ENCODE measurements around the gene DLG2. TPM values are rescaled to one million over a fixed set of nuclear protein-coding genes. Genes with fewer than 3 reads are reported as not detected.
"Not testable (repeated sequence)": the region's sequence is repeated elsewhere in the genome, so short reads cannot be mapped to it uniquely, and the experiment has no call there.

DLG2 gene
- total RNA-seq, 4 donors from 2014 or later, result 7.3 to 14.1 (median 11.1) TPM

DNA sequence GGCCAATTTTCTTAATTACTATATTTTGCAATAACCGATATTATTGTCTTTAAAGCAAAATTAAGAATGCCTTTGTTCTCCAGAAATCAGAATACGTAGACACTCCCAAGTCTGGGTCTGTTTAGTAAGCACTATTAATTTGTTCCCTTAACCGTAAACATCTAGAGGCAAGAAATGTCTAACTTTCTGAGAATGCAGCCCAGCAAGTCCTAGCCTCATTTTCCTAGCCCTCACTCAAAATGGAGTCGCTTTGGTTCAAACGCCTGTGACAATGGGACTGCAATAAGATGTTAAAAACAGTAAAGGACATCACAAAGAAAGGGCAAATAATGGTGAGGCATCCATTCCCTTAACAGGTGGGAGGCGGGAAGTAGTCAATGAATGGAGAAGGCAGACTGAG, 280.7 kb downstream of the DLG2 start:
- no peaks in the 10 kb centered on the region for H3K36me3 ChIP-seq
- WGBS, result 96% methylated on average over 6 of the region's 6 CpGs
- no peak for DNase-seq (ENCODE audit: extremely low spot score)
- no peaks in the 10 kb centered on the region for H3K4me1 ChIP-seq
- no peaks in the 10 kb centered on the region for H3K27me3 ChIP-seq
- H3K9me3 ChIP-seq, result peaks cover 0 to 4% (median 2%) of the 10 kb centered on the region in 4 donors
- no peak overlapping the region for H3K27ac ChIP-seq (replicated peaks in 1 of 4)
- no peak overlapping the region for H3K4me3 ChIP-seq
- intact Hi-C loops (cut with DNase I), result no loop called here
- TF ChIP-seq POLR2AphosphoS5 (IDR thresholded peaks at IDR 0.05), result no peak
- no peak for TF ChIP-seq POLR2A (IDR thresholded peaks at IDR 0.05; ENCODE audit: low read depth)
- TF ChIP-seq, protein P1, sequence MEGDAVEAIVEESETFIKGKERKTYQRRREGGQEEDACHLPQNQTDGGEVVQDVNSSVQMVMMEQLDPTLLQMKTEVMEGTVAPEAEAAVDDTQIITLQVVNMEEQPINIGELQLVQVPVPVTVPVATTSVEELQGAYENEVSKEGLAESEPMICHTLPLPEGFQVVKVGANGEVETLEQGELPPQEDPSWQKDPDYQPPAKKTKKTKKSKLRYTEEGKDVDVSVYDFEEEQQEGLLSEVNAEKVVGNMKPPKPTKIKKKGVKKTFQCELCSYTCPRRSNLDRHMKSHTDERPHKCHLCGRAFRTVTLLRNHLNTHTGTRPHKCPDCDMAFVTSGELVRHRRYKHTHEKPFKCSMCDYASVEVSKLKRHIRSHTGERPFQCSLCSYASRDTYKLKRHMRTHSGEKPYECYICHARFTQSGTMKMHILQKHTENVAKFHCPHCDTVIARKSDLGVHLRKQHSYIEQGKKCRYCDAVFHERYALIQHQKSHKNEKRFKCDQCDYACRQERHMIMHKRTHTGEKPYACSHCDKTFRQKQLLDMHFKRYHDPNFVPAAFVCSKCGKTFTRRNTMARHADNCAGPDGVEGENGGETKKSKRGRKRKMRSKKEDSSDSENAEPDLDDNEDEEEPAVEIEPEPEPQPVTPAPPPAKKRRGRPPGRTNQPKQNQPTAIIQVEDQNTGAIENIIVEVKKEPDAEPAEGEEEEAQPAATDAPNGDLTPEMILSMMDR (IDR thresholded peaks at IDR 0.05), result no peak
- TF ChIP-seq EP300 (IDR thresholded peaks at IDR 0.05), result no peak

DNA sequence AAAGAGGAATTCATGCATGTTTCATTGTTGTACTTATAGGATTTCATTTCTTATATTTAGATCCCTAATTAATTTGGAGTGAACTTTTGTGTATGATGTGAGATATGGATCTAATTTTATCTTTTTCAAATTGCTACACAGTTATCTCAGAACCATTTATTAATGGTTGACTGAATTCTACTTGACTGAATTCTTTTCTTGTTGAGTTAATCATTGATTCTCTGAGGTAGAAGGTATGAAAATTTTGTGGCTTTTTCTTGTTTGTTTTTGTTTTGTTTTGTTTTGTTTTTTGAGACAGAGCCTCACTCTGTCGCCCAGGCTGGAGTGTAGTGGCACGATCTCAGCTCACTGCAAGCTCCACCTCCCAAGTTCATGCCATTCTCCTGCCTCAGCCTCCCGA, 286.3 kb downstream of the DLG2 start:
- H3K27ac ChIP-seq (replicated peaks in 1 of 4); DNase-seq (ENCODE audit: extremely low spot score); H3K27me3 ChIP-seq; H3K4me3 ChIP-seq; H3K4me1 ChIP-seq; intact Hi-C loops (cut with DNase I); H3K36me3 ChIP-seq: not testable (repeated sequence)
- 91% methylated on average over 3 of the region's 3 CpGs for WGBS
- peaks cover 0 to 17% (median 7%) of the 10 kb centered on the region in 4 donors for H3K9me3 ChIP-seq

DNA sequence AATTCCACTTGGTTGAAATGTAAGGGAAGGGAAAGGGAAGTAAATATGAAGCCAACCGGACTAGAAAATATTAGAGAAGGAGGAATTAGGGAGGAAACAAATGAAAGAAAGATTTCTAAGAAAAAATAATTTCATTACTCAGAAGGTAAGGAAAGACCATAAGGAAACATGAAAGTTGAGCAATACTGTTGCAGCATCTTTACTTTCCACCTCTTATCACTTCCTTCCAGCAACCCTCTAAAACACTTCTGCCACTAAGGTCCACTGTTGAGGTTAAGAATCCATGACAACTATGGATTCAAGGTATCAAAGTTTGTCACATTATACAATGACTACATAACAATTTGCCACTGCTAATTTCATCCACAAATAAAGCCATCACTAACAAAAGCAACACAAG, 308.6 kb downstream of the DLG2 start:
- H3K4me1 ChIP-seq, result no peaks in the 10 kb centered on the region
- DNase-seq (ENCODE audit: extremely low spot score), result no peak
- no peak for TF ChIP-seq POLR2A (IDR thresholded peaks at IDR 0.05; ENCODE audit: low read depth)
- TF ChIP-seq EP300 (IDR thresholded peaks at IDR 0.05), result no peak
- TF ChIP-seq POLR2AphosphoS5 (IDR thresholded peaks at IDR 0.05), result no peak
- TF ChIP-seq, protein P1 (IDR thresholded peaks at IDR 0.05), result no peak
- 74% methylated on average over 1 of the region's 1 CpG for WGBS
- intact Hi-C loops (cut with DNase I), result no loop called here
- H3K4me3 ChIP-seq, result no peak overlapping the region
- H3K9me3 ChIP-seq, result no peaks in the 10 kb centered on the region
- no peaks in the 10 kb centered on the region for H3K27me3 ChIP-seq
- H3K36me3 ChIP-seq, result no peaks in the 10 kb centered on the region
- H3K27ac ChIP-seq (replicated peaks in 1 of 4), result no peak overlapping the region

DNA sequence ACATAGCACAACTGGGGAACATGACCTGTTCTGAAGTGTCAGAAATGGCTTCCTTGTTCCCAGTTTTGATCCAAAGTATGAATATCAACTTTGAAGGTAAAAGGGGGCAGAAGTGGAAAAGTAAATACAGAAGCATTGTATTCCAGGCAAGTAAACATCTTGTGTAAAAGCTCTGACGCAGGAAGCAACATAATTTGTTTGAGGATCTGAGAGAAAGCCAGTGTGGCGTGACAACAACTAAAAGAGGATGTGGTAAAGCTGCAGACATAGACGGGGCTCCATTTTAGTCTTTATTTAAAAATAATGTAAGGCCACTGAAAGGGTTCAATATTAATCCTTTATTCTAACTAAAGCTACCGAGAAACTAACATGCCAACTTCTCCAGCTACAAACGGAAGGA, 310.2 kb downstream of the DLG2 start:
- Histone ChIP-seq H3K4me3 (no peak overlapping the region), H3K36me3 (no peaks in the 10 kb centered on the region), H3K4me1 (no peaks in the 10 kb centered on the region), H3K27me3 (no peaks in the 10 kb centered on the region), H3K9me3 (no peaks in the 10 kb centered on the region), H3K27ac (replicated peaks in 1 of 4) (no peak overlapping the region)
- 79% methylated on average over 5 of the region's 5 CpGs for whole genome bisulfite sequencing
- no peak for TF ChIP-seq POLR2A (IDR thresholded peaks at IDR 0.05; ENCODE audit: low read depth)
- TF ChIP-seq EP300 (IDR thresholded peaks at IDR 0.05), result no peak
- intact Hi-C loops (cut with DNase I), result no loop called here
- DNase-seq (ENCODE audit: extremely low spot score), result no peak

DNA sequence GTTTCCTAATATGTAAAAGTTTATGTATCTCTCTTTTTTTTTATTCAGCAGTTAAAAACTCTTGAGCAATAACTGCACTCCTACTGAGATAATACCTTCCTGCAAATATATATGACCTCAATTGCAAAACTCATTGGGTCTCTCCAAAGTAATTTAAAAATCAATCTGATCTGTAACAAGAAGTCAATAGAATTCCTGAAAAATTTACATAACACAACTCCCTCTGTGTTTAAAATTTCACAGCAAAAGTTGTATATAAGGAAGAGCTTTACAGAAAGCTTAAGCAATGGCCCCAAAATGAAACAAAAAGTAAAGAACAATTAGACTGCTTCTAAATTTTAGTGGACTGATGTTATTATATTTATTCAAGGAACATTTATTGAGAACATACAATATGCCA, 313.4 kb downstream of the DLG2 start:
- H3K4me3 ChIP-seq, result no peak overlapping the region
- intact Hi-C loops (cut with DNase I), result no loop called here
- no peak for DNase-seq (ENCODE audit: extremely low spot score)
- H3K27ac ChIP-seq (replicated peaks in 1 of 4), result no peak overlapping the region
- H3K27me3 ChIP-seq, result no peaks in the 10 kb centered on the region
- H3K4me1 ChIP-seq, result peaks cover 0 to 6% (median 0%) of the 10 kb centered on the region in 4 donors
- H3K36me3 ChIP-seq, result no peaks in the 10 kb centered on the region
- TF ChIP-seq EP300 (IDR thresholded peaks at IDR 0.05), result no peak
- TF ChIP-seq POLR2AphosphoS5 (IDR thresholded peaks at IDR 0.05), result no peak
- TF ChIP-seq, protein P1 (IDR thresholded peaks at IDR 0.05), result no peak
- no peak for TF ChIP-seq POLR2A (IDR thresholded peaks at IDR 0.05; ENCODE audit: low read depth)
- H3K9me3 ChIP-seq, result no peaks in the 10 kb centered on the region

DNA sequence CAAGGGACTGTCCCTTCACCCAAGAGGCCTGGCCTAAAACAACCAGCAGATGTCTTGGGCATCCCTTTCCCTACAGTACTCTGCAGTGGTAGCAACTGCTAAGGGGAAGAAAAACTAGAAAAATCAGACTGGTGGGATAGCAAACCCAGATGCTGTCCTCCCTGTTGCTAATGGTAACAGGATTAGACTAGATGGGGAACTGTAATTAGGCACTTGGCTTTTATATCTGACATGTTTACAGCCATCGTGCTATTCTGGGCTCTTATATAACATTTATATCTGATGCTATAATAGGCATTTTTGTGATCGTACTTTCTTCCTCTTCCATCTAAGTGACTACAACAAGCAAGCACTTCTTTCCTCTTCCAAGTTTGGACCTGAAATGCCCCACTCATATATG, 316.7 kb downstream of the DLG2 start:
- TF ChIP-seq POLR2A (IDR thresholded peaks at IDR 0.05; ENCODE audit: low read depth), result no peak
- TF ChIP-seq, protein P1 (IDR thresholded peaks at IDR 0.05), result no peak
- no peak for DNase-seq (ENCODE audit: extremely low spot score)
- Histone ChIP-seq H3K36me3 (no peaks in the 10 kb centered on the region), H3K4me1 (peaks cover 0 to 25% (median 13%) of the 10 kb centered on the region in 4 donors), H3K4me3 (no peak overlapping the region), H3K9me3 (no peaks in the 10 kb centered on the region), H3K27me3 (no peaks in the 10 kb centered on the region), H3K27ac (replicated peaks in 1 of 4) (no peak overlapping the region)
- intact Hi-C loops (cut with DNase I), result no loop called here
- WGBS, result 31% methylated on average over 2 of the region's 2 CpGs
